Fibroblast of lung (primary cell): ENCODE measurements around the gene PRDM16.

Source experiments
- CTCF ChIP-seq, 2 donors: IDR thresholded peaks in 1 of 2; conservative IDR thresholded peaks in 1 of 2; 1 replicate in 1 of 2; 2 replicates in 1 of 2; pipeline ENCODE4 v1.5.1; 2011 to 2012; ENCODE audit warnings: low read length in 2 of 2, control low read depth in 1 of 2, inconsistent platforms in 1 of 2, low read depth in 1 of 2, mild to moderate bottlenecking in 1 of 2
- EZH2 ChIP-seq: IDR thresholded peaks from 2 replicates; pipeline ENCODE4 v1.5.1; 2012; ENCODE audit warnings: low read length, control low read depth, mild to moderate bottlenecking; ENCODE audit errors: missing control alignments

GRCh38 chr1:3315399-3316339 lies 246.7 kb downstream of the PRDM16 start:
- TF ChIP-seq EZH2 (no peak), CTCF (conservative IDR thresholded peaks at IDR 0.05 in 1 of 2, IDR thresholded peaks at IDR 0.05 in 1 of 2; ENCODE audit: low read depth in 1 of 2, low read length in 2 of 2) (no peak)
